Suprapubic skin (tissue), 4 donors: ENCODE measurements around the gene ZNF205.

ENCODE experiments used
- EP300 ChIP-seq: sonication (generic); formaldehyde crosslinking; IDR thresholded peaks from one replicate; pipeline ENCODE4 v1.6.1; 2017; ENCODE audit warnings: antibody characterized with exemption
- POLR2A ChIP-seq, 2 donors: fragments of 450-650 bp; IDR thresholded peaks; one replicate each; pipeline ENCODE4 v1.6.1; 2017; ENCODE audit warnings: antibody characterized with exemption in 2 of 2, mild to moderate bottlenecking in 2 of 2, moderate library complexity in 2 of 2
- POLR2AphosphoS5 ChIP-seq, 3 donors: sonication (generic); formaldehyde crosslinking; IDR thresholded peaks; one replicate each; pipeline ENCODE4 v1.6.1; 2017; ENCODE audit warnings: antibody characterized with exemption in 3 of 3
- TF ChIP-seq, protein P1 (sequence below), 2 donors: fragments of 200-600 bp in 1 of 2; fragments of 450-650 bp in 1 of 2; sonication (generic) in 1 of 2; IDR thresholded peaks; one replicate each; pipeline ENCODE4 v1.5.1; 2016 to 2019; ENCODE audit warnings: antibody characterized with exemption in 2 of 2, mild to moderate bottlenecking in 1 of 2, moderate library complexity in 1 of 2

DNA sequence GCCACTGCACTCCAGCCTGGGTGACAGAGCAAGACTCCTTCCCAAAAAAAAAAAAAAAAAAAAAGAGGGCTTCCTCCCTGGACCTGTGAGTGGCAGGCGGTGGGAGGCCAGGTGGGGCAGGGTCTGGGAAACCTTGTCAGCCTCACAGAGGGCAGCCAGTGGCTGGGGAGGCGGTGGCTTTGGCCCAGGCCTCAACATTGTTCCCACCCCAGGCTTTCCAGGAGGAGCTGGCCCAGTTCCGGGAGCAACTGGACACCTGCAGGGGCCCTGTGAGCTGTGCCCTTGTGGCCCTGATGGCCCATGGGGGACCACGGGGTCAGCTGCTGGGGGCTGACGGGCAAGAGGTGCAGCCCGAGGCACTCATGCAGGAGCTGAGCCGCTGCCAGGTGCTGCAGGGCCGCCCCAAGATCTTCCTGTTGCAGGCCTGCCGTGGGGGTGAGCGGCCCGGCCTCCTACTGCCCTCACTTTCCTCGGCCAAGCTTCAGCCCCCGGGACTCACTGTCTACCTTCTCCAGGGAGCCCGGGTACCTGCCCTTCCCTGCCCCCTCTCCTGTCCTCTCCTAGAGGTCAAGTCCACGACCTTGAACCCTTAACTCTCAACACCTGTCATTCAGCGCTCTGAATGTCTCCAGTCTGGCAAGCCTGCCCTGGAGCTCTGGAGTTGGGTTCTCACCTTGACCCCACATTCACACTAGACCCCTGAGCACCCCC is 34.8 kb downstream of the ZNF205 start:
- TF ChIP-seq, protein P1, sequence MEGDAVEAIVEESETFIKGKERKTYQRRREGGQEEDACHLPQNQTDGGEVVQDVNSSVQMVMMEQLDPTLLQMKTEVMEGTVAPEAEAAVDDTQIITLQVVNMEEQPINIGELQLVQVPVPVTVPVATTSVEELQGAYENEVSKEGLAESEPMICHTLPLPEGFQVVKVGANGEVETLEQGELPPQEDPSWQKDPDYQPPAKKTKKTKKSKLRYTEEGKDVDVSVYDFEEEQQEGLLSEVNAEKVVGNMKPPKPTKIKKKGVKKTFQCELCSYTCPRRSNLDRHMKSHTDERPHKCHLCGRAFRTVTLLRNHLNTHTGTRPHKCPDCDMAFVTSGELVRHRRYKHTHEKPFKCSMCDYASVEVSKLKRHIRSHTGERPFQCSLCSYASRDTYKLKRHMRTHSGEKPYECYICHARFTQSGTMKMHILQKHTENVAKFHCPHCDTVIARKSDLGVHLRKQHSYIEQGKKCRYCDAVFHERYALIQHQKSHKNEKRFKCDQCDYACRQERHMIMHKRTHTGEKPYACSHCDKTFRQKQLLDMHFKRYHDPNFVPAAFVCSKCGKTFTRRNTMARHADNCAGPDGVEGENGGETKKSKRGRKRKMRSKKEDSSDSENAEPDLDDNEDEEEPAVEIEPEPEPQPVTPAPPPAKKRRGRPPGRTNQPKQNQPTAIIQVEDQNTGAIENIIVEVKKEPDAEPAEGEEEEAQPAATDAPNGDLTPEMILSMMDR (IDR thresholded peaks at IDR 0.05), result no peak
- TF ChIP-seq POLR2AphosphoS5 (IDR thresholded peaks at IDR 0.05) (no peak), EP300 (no peak), POLR2A (IDR thresholded peaks at IDR 0.05) (no peak)
